GM13976 (cell line): ENCODE measurements around the gene ADAMTS6.

Experiments used
- DNase-seq: peaks from one replicate; pipeline ENCODE4 v3.0.0; 2012; ENCODE audit warnings: low spot score
- CTCF ChIP-seq: IDR thresholded peaks from 2 replicates; pipeline ENCODE4 v1.5.1; 2012; ENCODE audit warnings: borderline replicate concordance, mild to moderate bottlenecking; ENCODE audit not compliant: insufficient read depth; ENCODE audit errors: extremely low read depth, missing control alignments, control extremely low read depth
- in situ Hi-C: fragments of 300-500 bp; cut with MboI; formaldehyde crosslinking; loops from one replicate; pipeline ENCODE4 v1.12.0; 2022; ENCODE audit warnings: low sequenced_read_pairs, mixed read lengths, inconsistent platforms; ENCODE audit not compliant: unreplicated experiment

Gene ADAMTS6

GRCh38 chr5:65103756-65104440, 377.8 kb downstream of the ADAMTS6 start:
- TF ChIP-seq CTCF, result no peak
- DNase-seq, result no peak
- in situ Hi-C loops, result no loop called here

- peak; percentile 82 for DNase-seq
- in situ Hi-C loops, result no loop called here
- peak; percentile 11 for TF ChIP-seq CTCF
These were observed 378.6 kb downstream of the ADAMTS6 start for GRCh38 chr5:65102976-65103711.

GRCh38 chr5:65102371-65102975, 379.2 kb downstream of the ADAMTS6 start:
- in situ Hi-C loops, result no loop called here
- DNase-seq, result peak; percentile 31
- TF ChIP-seq CTCF, result no peak

GRCh38 chr5:65101632-65102100, 380.1 kb downstream of the ADAMTS6 start:
- DNase-seq, result no peak
- in situ Hi-C loops, result no loop called here
- no peak for TF ChIP-seq CTCF

GRCh38 chr5:65100911-65101631, 380.6 kb downstream of the ADAMTS6 start:
- in situ Hi-C loops, result no loop called here
- TF ChIP-seq CTCF, result peak; percentile 12
- DNase-seq, result peak; percentile 56
